K562 (cell line): ENCODE measurements around the gene UVRAG. TPM values are rescaled to one million over a fixed set of nuclear protein-coding genes. Genes with fewer than 3 reads are reported as not detected.

ENCODE experiments used
- ATAC-seq: fragments of 200-7000 bp; cut with Tn5 transposase; 3 replicates; pipeline ENCODE4 v1.9.1; 2020; ENCODE audit warnings: moderate library complexity
- BruUV-seq: library from RNA; stranded (reverse); fragments of 400-500 nt; replicated peaks from 2 replicates; lab custom pipeline; 2021; lab: Mats Ljungman, UMichigan
- CTCF ChIA-PET: fragments of 300-600 bp; formaldehyde crosslinking; extraction: SDS; loops from one replicate; lab custom pipeline; 2021; ENCODE audit warnings: low intra/inter-chr PET ratio; lab: Yijun Ruan, JAX
- POLR2A ChIA-PET: fragments of 300-600, 350-650 bp; sonication (Branson Sonifier 250); formaldehyde crosslinking; extraction: SDS; loops from one replicate; lab custom pipeline; 2021; ENCODE audit warnings: antibody characterized with exemption, inconsistent platforms; lab: Yijun Ruan, JAX
- DNase-seq, 4 experiments: peaks; one replicate each; pipeline versions ENCODE4 v3.0.0 to v3.0.0-alpha.2; 2011 to 2018; ENCODE audit warnings: low spot score in 3 of 4, mixed read lengths in 3 of 4; ENCODE audit errors: extremely low read depth in 1 of 4
- FAIRE-seq: peaks from 2 replicates; lab custom pipeline; 2011; peaks lifted over from hg19 to GRCh38; lab: Jason Lieb, UNC
- H2AFZ ChIP-seq: 2 replicates; pipeline ENCODE4 v1.6.0; 2011; ENCODE audit warnings: low read depth, low read length, control low read depth, inconsistent platforms
- H3K27ac ChIP-seq: fragments of 200-600 bp; 3 replicates; pipeline ENCODE4 v1.8.0; 2011; ENCODE audit warnings: low read depth, mild to moderate bottlenecking, control low read depth, inconsistent platforms, low read length, moderate library complexity, mixed read lengths; ENCODE audit errors: extremely low read depth
- H3K27me3 ChIP-seq, 2 experiments: fragments of 300-600 bp in 1 of 2; 2 replicates in 1 of 2; 3 replicates in 1 of 2; pipeline versions ENCODE4 v1.6.0 to v1.8.0; 2011; ENCODE audit warnings: inconsistent platforms in 2 of 2, low read length in 2 of 2, mild to moderate bottlenecking in 1 of 2, mixed read lengths in 1 of 2, moderate library complexity in 1 of 2; ENCODE audit not compliant: control insufficient read depth in 2 of 2, insufficient read depth in 2 of 2
- H3K36me3 ChIP-seq: fragments of 300-600 bp; 3 replicates; pipeline ENCODE4 v1.8.0; 2011; ENCODE audit warnings: mild to moderate bottlenecking, low read length, inconsistent platforms; ENCODE audit not compliant: control insufficient read depth, insufficient read depth
- H3K4me1 ChIP-seq, 2 experiments: fragments of 200-600 bp in 1 of 2; replicated peaks in 1 of 2; 2 replicates in 1 of 2; 3 replicates in 1 of 2; pipeline versions ENCODE4 v1.5.1 to v1.8.0; 2011; ENCODE audit warnings: inconsistent platforms in 2 of 2, low read length in 2 of 2, mild to moderate bottlenecking in 1 of 2, mixed read lengths in 1 of 2, moderate library complexity in 1 of 2; ENCODE audit not compliant: control insufficient read depth in 2 of 2, insufficient read depth in 2 of 2
- H3K4me2 ChIP-seq: 2 replicates; pipeline ENCODE4 v1.6.1; 2011; ENCODE audit warnings: low read length, control low read depth, inconsistent platforms, mixed read lengths; ENCODE audit not compliant: insufficient read depth
- H3K4me3 ChIP-seq: fragments of 200-600 bp; sonication (generic), shearing (Covaris generic); 2 replicates; pipeline ENCODE4 v1.5.1; 2016; ENCODE audit warnings: control low read depth, inconsistent platforms
- H3K79me2 ChIP-seq: fragments of 200-600 bp; 3 replicates; pipeline ENCODE4 v1.8.0; 2011; ENCODE audit warnings: low read length, inconsistent platforms; ENCODE audit not compliant: control insufficient read depth, insufficient read depth
- H3K9ac ChIP-seq, 2 experiments: 2 replicates each; pipeline versions ENCODE4 v1.6.0 to v1.6.1; 2011; ENCODE audit warnings: low read depth in 2 of 2, low read length in 2 of 2, control low read depth in 1 of 2, inconsistent platforms in 1 of 2, mild to moderate bottlenecking in 1 of 2, mixed read lengths in 1 of 2; ENCODE audit not compliant: insufficient read depth in 1 of 2
- H3K9me1 ChIP-seq: one replicate; pipeline ENCODE4 v1.6.0; 2011; ENCODE audit warnings: inconsistent platforms, mild to moderate bottlenecking, low read length, moderate library complexity; ENCODE audit not compliant: control insufficient read depth, insufficient read depth
- H3K9me3 ChIP-seq: replicated peaks from 2 replicates; pipeline ENCODE4 v1.5.1; 2011; ENCODE audit warnings: low read depth, low read length, inconsistent platforms; ENCODE audit not compliant: control insufficient read depth, insufficient read depth
- H4K20me1 ChIP-seq: replicated peaks from 2 replicates; pipeline ENCODE4 v1.6.1; 2011; ENCODE audit warnings: low read length, inconsistent platforms, mixed read lengths; ENCODE audit not compliant: control insufficient read depth, insufficient read depth
- DMBX1 ChIP-seq: fragments of 250-450 bp; sonication (Bioruptor Pico); IDR thresholded peaks from 2 replicates; pipeline ENCODE4 v1.8.0; 2022; ENCODE audit warnings: inconsistent platforms, mild to moderate bottlenecking, moderate library complexity, borderline replicate concordance
- E2F3 ChIP-seq: fragments of 250-450 bp; sonication (Bioruptor Pico); IDR thresholded peaks from 2 replicates; pipeline ENCODE4 v1.4.0; 2020; ENCODE audit warnings: mild to moderate bottlenecking
- EWSR1 ChIP-seq: fragments of 450-650 bp; IDR thresholded peaks from 2 replicates; pipeline ENCODE4 v1.6.1; 2018; ENCODE audit warnings: borderline replicate concordance, mild to moderate bottlenecking, low read depth, moderate library complexity; ENCODE audit not compliant: partially characterized antibody
- FOXA3 ChIP-seq, 2 experiments: fragments of 450-650 bp in 1 of 2; sonication (generic) in 1 of 2; formaldehyde crosslinking; IDR thresholded peaks in 1 of 2; conservative IDR thresholded peaks in 1 of 2; 2 replicates each; pipeline versions ENCODE4 v1.4.0 to v1.8.0; 2020 to 2022; ENCODE audit warnings: mild to moderate bottlenecking in 2 of 2, missing genetic modification reagents in 1 of 2
- KLF6 ChIP-seq: fragments of 250-450 bp; sonication (Bioruptor Pico); IDR thresholded peaks from 2 replicates; pipeline ENCODE4 v1.4.0; 2020; ENCODE audit warnings: mild to moderate bottlenecking, moderate library complexity, borderline replicate concordance
- RB1 ChIP-seq: fragments of 450-650 bp; IDR thresholded peaks from 2 replicates; pipeline ENCODE4 v1.6.1; 2017; ENCODE audit warnings: low read depth, mild to moderate bottlenecking
- SAFB2 ChIP-seq: fragments of 200-400 bp; formaldehyde crosslinking; IDR thresholded peaks from 2 replicates; pipeline ENCODE4 v1.6.1; 2018; ENCODE audit warnings: borderline replicate concordance, low read length, low read depth, moderate library complexity; ENCODE audit not compliant: severe bottlenecking
- ZNF212 ChIP-seq: fragments of 450-650 bp; formaldehyde crosslinking; IDR thresholded peaks from 2 replicates; pipeline ENCODE4 v1.4.0; 2020; ENCODE audit warnings: mild to moderate bottlenecking
- WGBS: fragments of 100-300 bp; shearing (Covaris generic); methylation state at CpG from one replicate; pipeline ENCODE4 v1.1.6; 2016; ENCODE audit warnings: low coverage, mixed read lengths; ENCODE audit not compliant: insufficient coverage; ENCODE audit errors: missing lambda C conversion rate; 5-methylcytosine and 5-hydroxymethylcytosine counted together
- in situ Hi-C: fragments of 300-500 bp; cut with MboI; formaldehyde crosslinking; loops from 4 replicates; pipeline ENCODE4 v1.15.0; 2018; ENCODE audit warnings: inconsistent platforms, mixed read lengths
- intact Hi-C: fragments of 100-400 bp; cut with micrococcal nuclease; formaldehyde crosslinking; loops from 2 replicates; pipeline ENCODE4 v1.14.2; 2022
- polyA plus RNA-seq, 8 experiments: library from polyadenylated mRNA; depleted of rRNA in 4 of 8; stranded (reverse) in 5 of 8; unstranded in 3 of 8; fragments of >200 nt; fragmentation: Nextera tagmentation in 2 of 8; fragmentation: Illumina TruSeq in 1 of 8; extraction: Ambion mirVana in 2 of 8; extraction: Trizol in 1 of 8; gene quantifications; 2 replicates each; pipeline versions ENCODE4 v1.2.1 to v1.2.3, GENCODE V29; 2011 to 2014; ENCODE audit warnings: inconsistent platforms in 1 of 8, missing spikeins in 1 of 8
- total RNA-seq, 7 experiments: library from RNA; depleted of rRNA in 6 of 7; stranded (reverse); fragments of >200 nt in 6 of 7; fragmentation: Illumina TruSeq in 2 of 7; extraction: Trizol in 2 of 7; gene quantifications; 2 replicates each; pipeline versions ENCODE4 v1.2.1 to v1.2.3, GENCODE V29; 2011 to 2021; ENCODE audit warnings: low replicate concordance in 1 of 7
- TF ChIP-seq, protein P1 (sequence below), 2 experiments: fragments of 450-650 bp in 1 of 2; sonication (generic) in 1 of 2; formaldehyde crosslinking in 1 of 2; IDR thresholded peaks; 2 replicates each; pipeline versions ENCODE4 v1.7.1 to v1.9.0; 2016 to 2022; ENCODE audit warnings: inconsistent platforms in 1 of 2, mild to moderate bottlenecking in 1 of 2, missing genetic modification reagents in 1 of 2
- TF ChIP-seq, protein P2 (sequence below): sonication (generic); formaldehyde crosslinking; IDR thresholded peaks from 2 replicates; pipeline ENCODE4 v1.8.1; 2023; ENCODE audit warnings: mild to moderate bottlenecking, missing genetic modification reagents

Gene UVRAG
- total and polyA plus RNA-seq, 9 of the 15 experiments (the other 6 are each of a cell fraction or from before 2014, with no cell fraction given) = 3.1 to 17.8 (median 12.4) TPM

DNA sequence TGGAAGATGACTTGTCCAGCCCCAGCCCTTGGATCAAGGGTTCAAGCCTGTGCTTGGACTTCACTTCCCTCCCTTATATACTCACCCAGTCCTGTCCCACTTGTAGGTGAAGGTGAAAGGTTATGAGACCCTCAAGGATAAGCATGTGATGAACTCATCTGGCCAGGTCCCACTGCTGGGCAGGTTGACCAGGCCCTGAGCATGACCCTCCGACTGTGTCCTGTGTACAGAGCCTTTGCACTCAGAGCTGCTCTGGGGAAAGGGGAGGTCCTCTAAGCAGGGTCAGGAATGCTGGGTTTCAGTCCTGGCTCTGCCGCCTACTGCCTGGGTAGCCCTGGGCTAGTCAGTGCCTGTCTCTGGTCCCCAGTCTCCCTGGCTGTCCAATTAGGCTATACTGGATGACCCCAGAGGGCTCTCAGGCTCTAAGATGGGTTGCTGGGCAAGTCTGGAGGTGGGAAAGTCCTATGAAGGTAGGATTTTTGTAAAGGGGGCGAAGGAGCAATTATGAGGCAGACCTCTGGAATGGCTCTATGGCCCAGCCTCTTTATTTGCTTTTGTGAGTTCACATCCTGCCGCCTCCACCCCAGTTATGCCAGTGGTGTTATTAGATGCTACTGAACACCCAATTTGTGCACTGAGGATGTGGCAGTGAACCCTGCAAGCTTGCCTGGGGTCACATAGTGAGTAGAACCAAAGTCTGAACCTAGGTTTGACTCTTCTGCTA is 32.3 kb upstream of the UVRAG start:
- BruUV-seq = no TSS peak
- Histone ChIP-seq H3K27me3 (no peaks in the 10 kb centered on the region), H3K4me3 (no peak overlapping the region), H3K27ac (no peak overlapping the region), H4K20me1 (no peaks in the 10 kb centered on the region), H3K36me3 (no peaks in the 10 kb centered on the region), H3K9ac (peak overlapping the region in 1 of 2 experiments; percentile 43; a peak in 2 of 4 replicates), H3K9me1 (no peaks in the 10 kb centered on the region), H2AFZ (no peak overlapping the region), H3K79me2 (no peaks in the 10 kb centered on the region), H3K4me2 (no peak overlapping the region), H3K9me3 (no peaks in the 10 kb centered on the region), H3K4me1 (peaks cover 2 to 6% of the 10 kb centered on the region in 2 experiments; a peak in 3 of 5 replicates)
- intact Hi-C loops (no loop called here), in situ Hi-C loops (loop anchor here (10.0 kb wide), 1 partner anchor 338 kb away; no protein-coding TSS in a partner anchor)
- DNase-seq = no peak
- no peak for FAIRE-seq
- CTCF ChIA-PET = no interaction called here
- POLR2A ChIA-PET = interaction anchor here (0.7 kb wide), 1 partner anchor 14 kb away, joined by 3 read pairs; no protein-coding TSS in a partner anchor
- TF ChIP-seq KLF6 (no peak), E2F3 (CRISPR knock-in tag) (no peak), EWSR1 (no peak), FOXA3 (CRISPR knock-in tag; conservative IDR thresholded peaks at IDR 0.05 in 1 of 2, IDR thresholded peaks at IDR 0.05 in 1 of 2) (no peak), ZNF212 (CRISPR knock-in tag) (no peak), RB1 (no peak), DMBX1 (CRISPR knock-in tag) (no peak), SAFB2 (no peak)
- TF ChIP-seq, protein P1, sequence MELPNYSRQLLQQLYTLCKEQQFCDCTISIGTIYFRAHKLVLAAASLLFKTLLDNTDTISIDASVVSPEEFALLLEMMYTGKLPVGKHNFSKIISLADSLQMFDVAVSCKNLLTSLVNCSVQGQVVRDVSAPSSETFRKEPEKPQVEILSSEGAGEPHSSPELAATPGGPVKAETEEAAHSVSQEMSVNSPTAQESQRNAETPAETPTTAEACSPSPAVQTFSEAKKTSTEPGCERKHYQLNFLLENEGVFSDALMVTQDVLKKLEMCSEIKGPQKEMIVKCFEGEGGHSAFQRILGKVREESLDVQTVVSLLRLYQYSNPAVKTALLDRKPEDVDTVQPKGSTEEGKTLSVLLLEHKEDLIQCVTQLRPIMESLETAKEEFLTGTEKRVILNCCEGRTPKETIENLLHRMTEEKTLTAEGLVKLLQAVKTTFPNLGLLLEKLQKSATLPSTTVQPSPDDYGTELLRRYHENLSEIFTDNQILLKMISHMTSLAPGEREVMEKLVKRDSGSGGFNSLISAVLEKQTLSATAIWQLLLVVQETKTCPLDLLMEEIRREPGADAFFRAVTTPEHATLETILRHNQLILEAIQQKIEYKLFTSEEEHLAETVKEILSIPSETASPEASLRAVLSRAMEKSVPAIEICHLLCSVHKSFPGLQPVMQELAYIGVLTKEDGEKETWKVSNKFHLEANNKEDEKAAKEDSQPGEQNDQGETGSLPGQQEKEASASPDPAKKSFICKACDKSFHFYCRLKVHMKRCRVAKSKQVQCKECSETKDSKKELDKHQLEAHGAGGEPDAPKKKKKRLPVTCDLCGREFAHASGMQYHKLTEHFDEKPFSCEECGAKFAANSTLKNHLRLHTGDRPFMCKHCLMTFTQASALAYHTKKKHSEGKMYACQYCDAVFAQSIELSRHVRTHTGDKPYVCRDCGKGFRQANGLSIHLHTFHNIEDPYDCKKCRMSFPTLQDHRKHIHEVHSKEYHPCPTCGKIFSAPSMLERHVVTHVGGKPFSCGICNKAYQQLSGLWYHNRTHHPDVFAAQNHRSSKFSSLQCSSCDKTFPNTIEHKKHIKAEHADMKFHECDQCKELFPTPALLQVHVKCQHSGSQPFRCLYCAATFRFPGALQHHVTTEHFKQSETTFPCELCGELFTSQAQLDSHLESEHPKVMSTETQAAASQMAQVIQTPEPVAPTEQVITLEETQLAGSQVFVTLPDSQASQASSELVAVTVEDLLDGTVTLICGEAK (IDR thresholded peaks at IDR 0.05) = no peak
- TF ChIP-seq, protein P1 (CRISPR knock-in tag; IDR thresholded peaks at IDR 0.05) = no peak
- TF ChIP-seq, protein P2, sequence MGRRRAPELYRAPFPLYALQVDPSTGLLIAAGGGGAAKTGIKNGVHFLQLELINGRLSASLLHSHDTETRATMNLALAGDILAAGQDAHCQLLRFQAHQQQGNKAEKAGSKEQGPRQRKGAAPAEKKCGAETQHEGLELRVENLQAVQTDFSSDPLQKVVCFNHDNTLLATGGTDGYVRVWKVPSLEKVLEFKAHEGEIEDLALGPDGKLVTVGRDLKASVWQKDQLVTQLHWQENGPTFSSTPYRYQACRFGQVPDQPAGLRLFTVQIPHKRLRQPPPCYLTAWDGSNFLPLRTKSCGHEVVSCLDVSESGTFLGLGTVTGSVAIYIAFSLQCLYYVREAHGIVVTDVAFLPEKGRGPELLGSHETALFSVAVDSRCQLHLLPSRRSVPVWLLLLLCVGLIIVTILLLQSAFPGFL (CRISPR knock-in tag) = no peak
- no peak for ATAC-seq
- WGBS = 48% methylated on average over 4 of the region's 4 CpGs
